GM23338 (cell line): ENCODE measurements around the gene CFAP97D2. TPM values are rescaled to one million over a fixed set of nuclear protein-coding genes. Genes with fewer than 3 reads are reported as not detected.

ENCODE experiments used
- ATAC-seq: fragments of 200-7000 bp; cut with Tn5 transposase; 3 replicates; pipeline ENCODE4 v1.9.1; 2020
- DNase-seq: peaks from one replicate; pipeline ENCODE4 v3.0.0-alpha.2; 2015; ENCODE audit warnings: low spot score
- H2AFZ ChIP-seq: fragments of 200-600 bp; sonication (generic); 2 replicates; pipeline ENCODE4 v1.8.0; 2016; ENCODE audit warnings: antibody characterized with exemption, mild to moderate bottlenecking, moderate library complexity
- H3F3A ChIP-seq: fragments of 200-600 bp; sonication (generic); replicated peaks from 2 replicates; pipeline ENCODE4 v1.8.0; 2017; ENCODE audit warnings: antibody characterized with exemption, mixed run types, low read depth
- H3K27ac ChIP-seq: fragments of 200-600 bp; sonication (generic); 2 replicates; pipeline ENCODE4 v1.6.1; 2016; ENCODE audit warnings: low read depth
- H3K27me3 ChIP-seq: fragments of 200-600 bp; sonication (generic); 2 replicates; pipeline ENCODE4 v1.8.0; 2016; ENCODE audit warnings: mild to moderate bottlenecking, mixed run types, moderate library complexity; ENCODE audit not compliant: insufficient read depth
- H3K36me3 ChIP-seq: fragments of 200-600 bp; sonication (generic); 2 replicates; pipeline ENCODE4 v1.8.0; 2016; ENCODE audit warnings: mild to moderate bottlenecking; ENCODE audit not compliant: insufficient read depth
- H3K4me1 ChIP-seq: fragments of 200-600 bp; sonication (generic); 2 replicates; pipeline ENCODE4 v1.8.0; 2016; ENCODE audit warnings: mild to moderate bottlenecking, moderate library complexity; ENCODE audit not compliant: insufficient read depth
- H3K4me2 ChIP-seq: fragments of 200-600 bp; sonication (generic); 2 replicates; pipeline ENCODE4 v1.7.1; 2017; ENCODE audit warnings: mixed run types
- H3K4me3 ChIP-seq: fragments of 200-600 bp; sonication (generic); 2 replicates; pipeline ENCODE4 v1.6.1; 2016; ENCODE audit warnings: mixed run types
- H3K79me2 ChIP-seq: fragments of 200-600 bp; sonication (generic); replicated peaks from 2 replicates; pipeline ENCODE4 v1.8.0; 2017; ENCODE audit warnings: mild to moderate bottlenecking; ENCODE audit not compliant: insufficient read depth
- H3K9me2 ChIP-seq: fragments of 200-600 bp; sonication (generic); 2 replicates; pipeline ENCODE4 v1.8.0; 2017; ENCODE audit not compliant: insufficient read depth
- H4K20me1 ChIP-seq: fragments of 200-600 bp; sonication (generic); replicated peaks from 2 replicates; pipeline ENCODE4 v1.8.0; 2017; ENCODE audit warnings: mild to moderate bottlenecking; ENCODE audit not compliant: insufficient read depth
- H3K27ac Mint-ChIP-seq: 2 replicates; pipeline ENCODE4 v1.8.0; 2020; ENCODE audit warnings: inconsistent platforms, mild to moderate bottlenecking, moderate library complexity, mixed read lengths
- H3K27me3 Mint-ChIP-seq: 3 replicates; pipeline ENCODE4 v1.8.0; 2022; ENCODE audit warnings: low read depth, mild to moderate bottlenecking, moderate library complexity, mixed read lengths, inconsistent platforms; ENCODE audit not compliant: insufficient read depth, poor library complexity
- H3K36me3 Mint-ChIP-seq: 3 replicates; pipeline ENCODE4 v1.8.0; 2021; ENCODE audit warnings: low read depth, mild to moderate bottlenecking, inconsistent platforms, moderate library complexity, mixed read lengths
- H3K4me1 Mint-ChIP-seq: 3 replicates; pipeline ENCODE4 v1.8.0; 2020; ENCODE audit warnings: mild to moderate bottlenecking, inconsistent platforms, mixed read lengths
- H3K4me3 Mint-ChIP-seq: 3 replicates; pipeline ENCODE4 v1.8.0; 2021; ENCODE audit warnings: moderate library complexity, mild to moderate bottlenecking, inconsistent platforms, mixed read lengths
- H3K9me3 Mint-ChIP-seq: 3 replicates; pipeline ENCODE4 v1.8.0; 2020; ENCODE audit warnings: moderate library complexity, mild to moderate bottlenecking, inconsistent platforms, mixed read lengths
- CREB1 ChIP-seq: fragments of 250-450 bp; sonication (Bioruptor Pico); IDR thresholded peaks from 2 replicates; pipeline ENCODE4 v1.5.0; 2020; ENCODE audit warnings: low read depth, mild to moderate bottlenecking, moderate library complexity
- CTCF ChIP-seq, 2 experiments: fragments of 200-600 bp in 1 of 2; sonication (generic) in 1 of 2; conservative IDR thresholded peaks; 2 replicates each; pipeline versions ENCODE4 v1.5.1 to v1.6.1; 2016 to 2017; ENCODE audit warnings: antibody characterized with exemption in 2 of 2, low read depth in 2 of 2, mild to moderate bottlenecking in 2 of 2, moderate library complexity in 1 of 2
- EZH2phosphoT487 ChIP-seq: fragments of 200-600 bp; sonication (generic); IDR thresholded peaks from one replicate; pipeline ENCODE4 v1.8.1; 2018; ENCODE audit warnings: antibody characterized with exemption; ENCODE audit not compliant: unreplicated experiment
- JUNB ChIP-seq: IDR thresholded peaks from one replicate; pipeline ENCODE4 v1.6.1; 2016; ENCODE audit warnings: antibody characterized with exemption; ENCODE audit not compliant: unreplicated experiment
- NANOG ChIP-seq: IDR thresholded peaks from 2 replicates; pipeline ENCODE4 v1.6.1; 2016; ENCODE audit warnings: antibody characterized with exemption, borderline replicate concordance
- ZNF114 ChIP-seq: fragments of 250-450 bp; sonication (Bioruptor Pico); IDR thresholded peaks from 2 replicates; pipeline ENCODE4 v1.5.0; 2020; ENCODE audit warnings: mild to moderate bottlenecking, moderate library complexity
- ZNF331 ChIP-seq: fragments of 250-450 bp; sonication (Bioruptor Pico); IDR thresholded peaks from 2 replicates; pipeline ENCODE4 v1.5.0; 2020; ENCODE audit warnings: low read depth, mild to moderate bottlenecking, moderate library complexity
- ZNF462 ChIP-seq: fragments of 250-450 bp; sonication (Bioruptor Pico); IDR thresholded peaks from 2 replicates; pipeline ENCODE4 v1.5.0; 2020; ENCODE audit warnings: mild to moderate bottlenecking, moderate library complexity
- polyA plus RNA-seq: library from polyadenylated mRNA; unstranded; fragments of >200 nt; fragmentation: Nextera tagmentation; extraction: Ambion mirVana; gene quantifications from 2 replicates; pipeline ENCODE4 v1.2.1, GENCODE V29; 2016
- total RNA-seq: library from RNA; depleted of rRNA; stranded (reverse); fragments of >200 nt; shearing (Covaris generic); gene quantifications from 2 replicates; pipeline ENCODE4 v1.2.3, GENCODE V29; 2014
- TF ChIP-seq, protein P1 (sequence below): IDR thresholded peaks from one replicate; pipeline ENCODE4 v1.6.1; 2018; ENCODE audit warnings: antibody characterized with exemption; ENCODE audit not compliant: unreplicated experiment
- TF ChIP-seq, protein P2 (sequence below): IDR thresholded peaks from 2 replicates; pipeline ENCODE4 v1.6.1; 2016; ENCODE audit warnings: antibody characterized with exemption

CFAP97D2 gene
- total and polyA plus RNA-seq, 2 experiments from 2014 or later: not detected

DNA sequence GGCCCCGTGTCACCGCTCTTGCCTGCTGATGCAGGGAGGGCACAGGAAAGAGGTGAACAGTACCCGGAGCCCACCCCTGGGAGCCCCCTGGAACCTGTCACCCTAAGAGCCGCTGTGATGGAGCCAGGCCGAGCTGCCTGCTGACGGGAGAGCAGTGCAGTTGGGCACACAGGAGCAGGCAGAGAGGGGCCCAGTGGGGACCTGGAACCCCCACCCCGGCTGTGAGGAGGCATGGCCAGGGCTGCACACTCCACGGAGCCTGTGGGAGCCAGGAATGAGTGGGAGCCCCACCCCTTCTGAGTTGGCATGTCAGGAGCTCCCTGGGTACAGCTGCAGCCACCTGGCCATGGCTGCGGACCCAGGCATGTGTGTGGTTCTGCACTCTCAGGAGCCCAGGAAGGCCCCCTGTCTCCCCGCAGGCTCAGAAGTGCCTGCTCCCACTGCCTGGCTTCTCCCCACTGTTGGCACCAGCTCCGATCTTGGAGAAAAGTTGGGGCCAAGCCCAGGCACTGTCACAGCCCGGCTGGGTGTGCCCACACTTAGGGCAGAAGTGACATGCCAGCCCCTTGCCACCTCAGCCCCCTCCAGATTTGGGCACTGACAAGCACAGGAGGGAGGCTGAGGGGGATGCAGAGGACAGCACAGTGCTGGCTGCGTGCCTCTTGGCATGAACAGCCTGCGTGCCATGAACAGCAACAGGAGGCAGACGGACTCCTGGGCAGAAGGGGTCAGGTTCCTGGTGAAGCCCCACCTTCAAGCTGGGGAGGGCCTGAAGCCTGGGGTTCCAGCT lies 6.3 kb downstream of the CFAP97D2 start (continued):
- TF ChIP-seq JUNB (no peak), NANOG (no peak)
- TF ChIP-seq, protein P1, sequence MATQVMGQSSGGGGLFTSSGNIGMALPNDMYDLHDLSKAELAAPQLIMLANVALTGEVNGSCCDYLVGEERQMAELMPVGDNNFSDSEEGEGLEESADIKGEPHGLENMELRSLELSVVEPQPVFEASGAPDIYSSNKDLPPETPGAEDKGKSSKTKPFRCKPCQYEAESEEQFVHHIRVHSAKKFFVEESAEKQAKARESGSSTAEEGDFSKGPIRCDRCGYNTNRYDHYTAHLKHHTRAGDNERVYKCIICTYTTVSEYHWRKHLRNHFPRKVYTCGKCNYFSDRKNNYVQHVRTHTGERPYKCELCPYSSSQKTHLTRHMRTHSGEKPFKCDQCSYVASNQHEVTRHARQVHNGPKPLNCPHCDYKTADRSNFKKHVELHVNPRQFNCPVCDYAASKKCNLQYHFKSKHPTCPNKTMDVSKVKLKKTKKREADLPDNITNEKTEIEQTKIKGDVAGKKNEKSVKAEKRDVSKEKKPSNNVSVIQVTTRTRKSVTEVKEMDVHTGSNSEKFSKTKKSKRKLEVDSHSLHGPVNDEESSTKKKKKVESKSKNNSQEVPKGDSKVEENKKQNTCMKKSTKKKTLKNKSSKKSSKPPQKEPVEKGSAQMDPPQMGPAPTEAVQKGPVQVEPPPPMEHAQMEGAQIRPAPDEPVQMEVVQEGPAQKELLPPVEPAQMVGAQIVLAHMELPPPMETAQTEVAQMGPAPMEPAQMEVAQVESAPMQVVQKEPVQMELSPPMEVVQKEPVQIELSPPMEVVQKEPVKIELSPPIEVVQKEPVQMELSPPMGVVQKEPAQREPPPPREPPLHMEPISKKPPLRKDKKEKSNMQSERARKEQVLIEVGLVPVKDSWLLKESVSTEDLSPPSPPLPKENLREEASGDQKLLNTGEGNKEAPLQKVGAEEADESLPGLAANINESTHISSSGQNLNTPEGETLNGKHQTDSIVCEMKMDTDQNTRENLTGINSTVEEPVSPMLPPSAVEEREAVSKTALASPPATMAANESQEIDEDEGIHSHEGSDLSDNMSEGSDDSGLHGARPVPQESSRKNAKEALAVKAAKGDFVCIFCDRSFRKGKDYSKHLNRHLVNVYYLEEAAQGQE: no peak

- no peak overlapping the region for H3K4me3 ChIP-seq
- H3K4me1 ChIP-seq: 0 out of 2 replicates have a peak, but pooled peaks cover 5% of the 10 kb centered on the region
- no peak overlapping the region for H3K4me2 ChIP-seq
- no peaks in the 10 kb centered on the region for H3K36me3 Mint-ChIP-seq
- peaks cover under 1% of the 10 kb centered on the region for H3K27me3 ChIP-seq
- H3K9me2 ChIP-seq: no peaks in the 10 kb centered on the region
- H3K27me3 Mint-ChIP-seq: peaks cover 2% of the 10 kb centered on the region
- no peaks in the 10 kb centered on the region for H4K20me1 ChIP-seq
- no peaks in the 10 kb centered on the region for H3K79me2 ChIP-seq
- no peak overlapping the region for H3K27ac ChIP-seq
- ATAC-seq: no peak
- no peak overlapping the region for H3K4me3 Mint-ChIP-seq
- H3F3A ChIP-seq: 0 out of 2 replicates have a peak, but pooled peaks cover 3% of the 10 kb centered on the region
- no peak for DNase-seq
- H3K9me3 Mint-ChIP-seq: peaks cover 4% of the 10 kb centered on the region
- no peak overlapping the region for H3K27ac Mint-ChIP-seq
- no peak overlapping the region for H2AFZ ChIP-seq
- peaks cover 9% of the 10 kb centered on the region for H3K4me1 Mint-ChIP-seq
- no peaks in the 10 kb centered on the region; the same call in 1 of the 2 replicates for H3K36me3 ChIP-seq
- TF ChIP-seq, protein P2, sequence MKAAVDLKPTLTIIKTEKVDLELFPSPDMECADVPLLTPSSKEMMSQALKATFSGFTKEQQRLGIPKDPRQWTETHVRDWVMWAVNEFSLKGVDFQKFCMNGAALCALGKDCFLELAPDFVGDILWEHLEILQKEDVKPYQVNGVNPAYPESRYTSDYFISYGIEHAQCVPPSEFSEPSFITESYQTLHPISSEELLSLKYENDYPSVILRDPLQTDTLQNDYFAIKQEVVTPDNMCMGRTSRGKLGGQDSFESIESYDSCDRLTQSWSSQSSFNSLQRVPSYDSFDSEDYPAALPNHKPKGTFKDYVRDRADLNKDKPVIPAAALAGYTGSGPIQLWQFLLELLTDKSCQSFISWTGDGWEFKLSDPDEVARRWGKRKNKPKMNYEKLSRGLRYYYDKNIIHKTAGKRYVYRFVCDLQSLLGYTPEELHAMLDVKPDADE: no peak
- no peak for TF ChIP-seq ZNF331 (CRISPR knock-in tag)
- TF ChIP-seq CREB1 (CRISPR knock-in tag): no peak
- TF ChIP-seq EZH2phosphoT487: no peak
- TF ChIP-seq NANOG: no peak
- no peak for TF ChIP-seq ZNF462
- TF ChIP-seq ZNF114: no peak
- no peak for TF ChIP-seq CTCF (conservative IDR thresholded peaks at IDR 0.05; ENCODE audit: low read depth in 2 of 2)
These were observed 15.8 kb downstream of the CFAP97D2 start for GRCh38 chr13:114194853-114195252.
